HG03354 (cell line): ENCODE measurements around the gene PGAP3.
A peak's percentile ranks its signal among the peaks of the same experiment; 100 is the strongest.

Experiments used
- ATAC-seq: cut with Tn5 transposase; IDR thresholded peaks from one replicate; pipeline ENCODE4 v1.9.1; 2021; ENCODE audit warnings: mild to moderate bottlenecking; ENCODE audit not compliant: unreplicated experiment, poor library complexity, severe bottlenecking

Gene PGAP3

GRCh38 chr17:39627712-39628516 is 59.9 kb downstream of the PGAP3 start:
- ATAC-seq, result no peak

GRCh38 chr17:39627047-39627711 is 60.7 kb downstream of the PGAP3 start:
- ATAC-seq, result no peak

- no peak for ATAC-seq
These were observed 61.4 kb downstream of the PGAP3 start, which contains the start of gene PPP1R1B for GRCh38 chr17:39626171-39627046. Gene PPP1R1B (plus strand): TSS chr17:39626952. CDS start chr17:39627393, 441 bp downstream.

- no peak for ATAC-seq
These were observed 62.6 kb downstream of the PGAP3 start for GRCh38 chr17:39625198-39625785.

- ATAC-seq, result no peak
These were observed 63.5 kb downstream of the PGAP3 start for GRCh38 chr17:39624313-39624712.

GRCh38 chr17:39623356-39623950 is 64.4 kb downstream of the PGAP3 start:
- ATAC-seq, result peak; percentile 55

- no peak for ATAC-seq
These were observed 65.4 kb downstream of the PGAP3 start for GRCh38 chr17:39622380-39623006.

GRCh38 chr17:39621523-39622379 is 66.1 kb downstream of the PGAP3 start:
- no peak for ATAC-seq
